GM19452 (cell line): Measurements from ENCODE around the gene TYR.
"Not testable (repeated sequence)": the region's sequence is repeated elsewhere in the genome, so short reads cannot be mapped to it uniquely, and the experiment has no call there.

ENCODE experiments used
- ATAC-seq: cut with Tn5 transposase; IDR thresholded peaks from one replicate; pipeline ENCODE4 v1.9.1; 2021; ENCODE audit not compliant: unreplicated experiment

Gene TYR

DNA sequence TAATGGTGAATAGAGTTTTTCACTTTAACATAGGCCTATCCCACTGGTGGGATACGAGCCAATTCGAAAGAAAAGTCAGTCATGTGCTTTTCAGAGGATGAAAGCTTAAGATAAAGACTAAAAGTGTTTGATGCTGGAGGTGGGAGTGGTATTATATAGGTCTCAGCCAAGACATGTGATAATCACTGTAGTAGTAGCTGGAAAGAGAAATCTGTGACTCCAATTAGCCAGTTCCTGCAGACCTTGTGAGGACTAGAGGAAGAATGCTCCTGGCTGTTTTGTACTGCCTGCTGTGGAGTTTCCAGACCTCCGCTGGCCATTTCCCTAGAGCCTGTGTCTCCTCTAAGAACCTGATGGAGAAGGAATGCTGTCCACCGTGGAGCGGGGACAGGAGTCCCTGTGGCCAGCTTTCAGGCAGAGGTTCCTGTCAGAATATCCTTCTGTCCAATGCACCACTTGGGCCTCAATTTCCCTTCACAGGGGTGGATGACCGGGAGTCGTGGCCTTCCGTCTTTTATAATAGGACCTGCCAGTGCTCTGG lies at the start of gene TYR:
Gene TYR (plus strand): TSS at position 185 of the 541 bp plus-strand sequence. CDS start 79 bp downstream, at position 264.
- no peak for ATAC-seq

DNA sequence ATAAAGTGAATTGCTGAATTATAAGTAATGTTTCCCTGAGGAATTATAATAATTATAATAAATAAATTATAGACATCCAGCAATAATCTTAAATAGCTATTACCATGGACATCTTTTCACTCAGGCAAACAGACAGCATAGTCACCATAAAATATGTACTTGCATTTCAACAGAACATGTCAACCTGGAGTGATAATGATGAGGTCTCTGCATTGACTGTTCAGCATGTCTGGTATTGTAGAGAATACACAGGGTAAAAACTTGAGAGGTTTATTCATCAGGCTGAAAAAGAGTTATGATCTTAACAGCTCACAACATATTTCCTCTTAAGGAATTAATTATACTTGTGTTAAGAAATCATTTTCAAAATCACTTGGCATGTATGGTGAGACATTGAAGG lies 41.1 kb upstream of the TYR start:
- ATAC-seq, result no peak

- ATAC-seq, result no peak
Measured at GRCh38 chr11:89147229-89147628, 30.4 kb upstream of the TYR start.

DNA sequence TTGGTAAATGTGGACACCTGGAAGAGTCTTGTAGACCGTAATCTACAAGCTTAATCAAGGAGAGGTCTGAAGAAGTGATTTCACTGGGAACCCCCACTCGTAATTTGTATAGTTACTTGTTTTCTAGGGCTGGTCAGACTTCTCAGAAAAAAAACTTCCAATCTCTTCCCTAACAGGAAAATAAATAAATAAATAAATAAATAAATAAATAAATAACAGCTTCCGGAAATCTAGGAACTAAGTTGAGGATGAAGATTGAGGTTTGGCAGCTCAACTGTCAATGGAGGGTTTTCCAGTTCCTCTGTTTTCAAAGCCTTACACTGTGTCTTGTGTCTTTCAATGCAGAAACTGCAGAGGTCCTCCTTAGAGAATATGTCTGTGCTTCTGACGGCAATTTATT lies 17.7 kb upstream of the TYR start:
- ATAC-seq, result no peak

DNA sequence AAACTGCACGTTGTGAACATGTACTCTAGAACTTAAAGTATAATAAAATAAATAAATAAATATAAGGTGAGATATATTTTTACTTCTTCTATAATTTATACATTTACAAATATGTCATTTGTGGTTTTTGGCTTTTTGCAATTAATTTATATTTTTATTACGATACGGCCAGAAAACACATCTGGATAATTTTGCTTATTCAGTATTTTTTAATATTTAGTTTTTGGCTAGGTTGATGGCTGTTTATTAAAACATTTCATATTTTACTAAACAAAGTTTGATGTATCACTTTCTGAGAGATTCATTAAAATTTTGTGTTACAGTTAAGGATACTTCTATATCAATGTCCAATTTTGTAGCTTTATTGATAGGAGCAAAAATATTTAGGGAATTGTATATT lies 15.7 kb upstream of the TYR start:
- ATAC-seq, result no peak

- ATAC-seq, result no peak
Measured at GRCh38 chr11:89163686-89164085, 14.0 kb upstream of the TYR start.

- ATAC-seq, result no peak
Measured at GRCh38 chr11:89168396-89168795, 9.3 kb upstream of the TYR start.

- no peak for ATAC-seq
Measured at GRCh38 chr11:89175796-89176195, 1.9 kb upstream of the TYR start.

GRCh38 chr11:89176938-89177337 lies 737 bp upstream of the TYR start:
- no peak for ATAC-seq

GRCh38 chr11:89181111-89181510 lies 3.4 kb downstream of the TYR start:
- ATAC-seq, result no peak

DNA sequence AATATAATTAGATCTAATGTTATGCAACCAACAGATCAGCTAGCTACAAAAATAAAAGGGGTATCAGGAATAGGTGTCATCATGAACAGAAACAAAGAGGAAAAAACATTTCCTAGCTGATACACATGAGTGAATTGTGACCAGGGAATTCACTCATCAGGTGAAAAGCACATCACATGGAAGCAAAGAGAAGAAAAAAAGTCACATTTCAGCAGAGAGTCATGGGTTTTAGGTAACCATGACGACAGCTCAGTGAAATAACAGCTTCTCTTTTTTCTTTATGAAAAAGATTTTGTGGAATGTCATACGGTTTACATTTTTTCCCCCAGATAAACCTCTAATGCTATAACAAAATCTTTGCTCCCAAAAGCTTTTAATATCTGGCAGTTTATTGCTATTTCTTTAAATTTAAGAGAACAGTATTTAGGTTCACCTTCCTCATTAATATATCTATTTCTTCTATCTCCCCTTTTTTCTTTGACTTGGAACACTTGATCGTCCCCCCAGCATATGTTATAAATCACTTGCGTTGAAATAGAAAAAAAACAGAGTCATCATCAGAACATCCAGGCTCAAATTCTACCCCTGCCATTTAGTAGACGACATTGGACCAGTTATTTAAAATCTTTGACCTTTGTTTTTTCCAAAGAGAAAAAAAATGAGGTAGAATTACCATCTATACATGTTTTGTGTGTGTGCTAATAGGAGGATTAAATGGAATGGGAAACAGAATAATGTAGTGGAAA lies 5.3 kb downstream of the TYR start:
- no peak for ATAC-seq

DNA sequence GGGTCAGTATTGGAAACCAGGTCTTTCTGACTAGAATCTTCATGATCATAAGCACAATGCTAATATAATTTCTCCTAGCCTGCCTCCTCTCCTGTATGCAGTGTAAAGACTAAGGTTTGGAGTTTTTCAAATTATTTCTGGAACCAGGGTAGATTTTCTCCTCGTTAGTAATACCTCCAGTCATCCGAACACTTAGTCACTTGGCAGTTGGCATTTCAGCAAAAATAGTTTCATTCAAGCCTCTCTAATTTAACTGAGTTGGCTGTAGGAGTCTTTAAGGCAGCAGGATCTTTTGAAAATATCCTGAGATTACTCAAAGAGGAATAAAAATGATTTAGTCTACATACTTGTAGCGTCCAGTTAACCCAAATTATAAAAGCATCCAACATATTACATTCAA lies 6.3 kb downstream of the TYR start:
- ATAC-seq, result no peak

DNA sequence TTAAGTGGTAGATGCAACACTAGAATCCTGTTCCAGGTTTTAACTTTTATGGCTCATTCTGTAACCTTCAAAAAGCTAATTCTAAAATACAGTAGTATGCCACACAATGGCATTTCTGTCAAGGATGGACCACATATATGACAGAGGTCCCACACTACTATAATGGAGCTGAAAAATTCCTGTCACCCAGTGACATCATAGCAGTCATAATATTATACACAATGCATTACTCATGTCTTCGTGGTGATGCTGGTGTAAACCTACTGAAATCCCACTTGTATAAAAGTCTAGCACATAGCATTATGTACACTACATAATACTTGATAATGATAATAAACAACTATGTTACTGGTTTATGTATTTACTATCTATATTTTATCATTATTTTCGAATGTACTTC lies 12.1 kb downstream of the TYR start:
- no peak for ATAC-seq

DNA sequence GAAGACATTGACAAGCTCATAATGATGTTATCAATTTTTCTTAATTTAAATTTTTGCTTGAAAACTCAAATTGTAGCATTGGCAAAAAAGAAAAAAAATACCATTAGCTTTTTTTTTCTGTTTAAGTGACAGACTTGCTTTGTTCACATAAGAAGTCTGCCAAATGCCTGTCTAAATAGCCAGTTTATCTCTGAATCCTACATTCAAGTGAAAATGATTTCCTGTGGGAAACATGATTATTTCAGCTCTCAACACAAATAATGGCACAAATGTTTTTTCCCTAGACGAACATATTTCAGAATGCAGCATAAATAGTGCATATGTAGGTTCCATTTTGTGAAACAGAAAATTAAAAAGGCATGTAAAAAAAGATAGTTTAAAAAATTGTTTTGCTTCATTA lies 23.5 kb downstream of the TYR start:
- no peak for ATAC-seq

GRCh38 chr11:89203814-89204213 lies 26.1 kb downstream of the TYR start:
- no peak for ATAC-seq

GRCh38 chr11:89205378-89205777 lies 27.7 kb downstream of the TYR start:
- no peak for ATAC-seq

DNA sequence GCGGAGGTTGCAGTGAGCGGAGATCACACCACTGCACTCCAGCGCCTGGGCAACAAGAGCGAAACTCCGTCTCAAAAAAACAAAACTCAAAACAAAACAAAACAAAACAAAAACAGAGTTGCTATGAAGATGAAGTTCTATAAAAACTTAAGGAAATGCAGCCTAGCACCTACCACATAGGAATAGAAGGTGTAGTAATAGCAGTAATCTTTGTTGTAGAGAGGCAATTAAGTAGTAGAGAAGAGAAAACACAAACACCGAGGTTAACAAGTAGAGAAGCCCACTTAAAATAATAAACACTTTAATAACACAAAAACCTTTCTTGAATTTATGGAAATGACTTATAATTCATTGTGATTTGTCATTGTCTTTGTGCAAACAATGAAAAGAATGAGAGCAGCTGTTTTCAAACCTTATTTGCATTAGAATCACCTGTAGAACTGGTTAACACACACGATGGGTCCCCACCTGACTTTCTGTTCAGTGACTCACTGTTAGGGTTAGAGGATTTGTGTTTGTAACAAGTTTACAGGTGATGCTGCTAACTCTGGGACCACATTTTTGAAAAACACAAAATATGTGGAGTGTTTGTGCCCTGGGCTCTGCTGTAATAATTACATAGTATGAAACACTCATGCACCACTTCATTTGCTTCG lies 43.1 kb downstream of the TYR start:
- ATAC-seq, result no peak

DNA sequence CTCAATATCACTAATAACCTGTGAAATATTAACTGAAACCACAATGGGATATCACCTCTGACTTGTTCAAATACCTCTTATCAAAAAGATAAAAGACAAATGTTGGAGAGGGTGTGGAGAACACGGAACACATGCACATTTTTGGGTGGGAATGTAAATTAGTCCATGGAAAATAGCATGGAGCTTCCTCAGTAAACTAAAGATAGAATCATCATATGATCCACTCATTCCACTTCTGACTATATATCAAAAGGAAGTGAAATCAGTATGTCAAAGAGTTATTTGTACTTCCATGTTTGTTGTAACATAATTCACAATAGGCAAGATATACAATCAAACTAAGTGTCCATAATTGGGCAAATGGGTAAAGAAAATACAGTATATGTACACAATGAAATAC lies 57.4 kb downstream of the TYR start:
- ATAC-seq, result no peak

DNA sequence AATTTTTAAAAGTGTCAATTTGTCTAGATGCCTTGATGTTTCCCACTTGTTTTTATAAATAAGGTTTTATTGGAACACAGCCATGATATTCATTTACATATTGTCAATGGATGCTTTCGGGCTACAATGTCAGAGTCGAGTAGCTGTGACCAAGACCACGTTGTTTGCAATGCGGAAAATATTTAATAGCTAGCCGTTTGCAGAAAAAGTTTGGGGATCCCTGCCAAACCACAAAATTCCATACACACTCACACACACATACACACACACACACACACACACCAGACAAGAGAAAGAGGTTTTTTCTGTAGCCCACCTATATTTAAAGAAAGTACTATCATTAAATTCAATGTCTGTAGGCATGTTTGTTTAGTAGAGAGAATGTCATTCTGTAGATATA lies 58.3 kb downstream of the TYR start:
- ATAC-seq, result no peak

GRCh38 chr11:89247007-89247406 lies 69.3 kb downstream of the TYR start:
- ATAC-seq, result not testable (repeated sequence)

DNA sequence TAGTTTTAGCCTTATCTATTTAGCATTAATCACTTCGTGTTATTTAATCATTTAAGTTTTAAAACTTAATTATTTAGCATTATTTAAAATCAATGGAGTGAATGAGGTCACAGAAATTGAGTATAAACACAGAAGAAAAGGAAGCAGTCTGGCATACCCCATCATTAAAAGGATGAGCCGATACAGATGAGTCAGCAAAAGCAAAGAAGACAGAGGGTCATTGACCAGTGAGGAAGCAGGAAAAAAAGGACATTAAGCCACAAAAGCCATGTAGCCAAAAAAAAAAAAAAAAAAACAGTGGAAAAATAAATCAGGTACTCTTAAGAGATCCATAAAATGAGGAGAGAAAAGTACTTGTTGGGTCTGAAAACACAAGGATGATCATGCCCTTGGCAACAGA lies 71.5 kb downstream of the TYR start:
- ATAC-seq, result no peak

DNA sequence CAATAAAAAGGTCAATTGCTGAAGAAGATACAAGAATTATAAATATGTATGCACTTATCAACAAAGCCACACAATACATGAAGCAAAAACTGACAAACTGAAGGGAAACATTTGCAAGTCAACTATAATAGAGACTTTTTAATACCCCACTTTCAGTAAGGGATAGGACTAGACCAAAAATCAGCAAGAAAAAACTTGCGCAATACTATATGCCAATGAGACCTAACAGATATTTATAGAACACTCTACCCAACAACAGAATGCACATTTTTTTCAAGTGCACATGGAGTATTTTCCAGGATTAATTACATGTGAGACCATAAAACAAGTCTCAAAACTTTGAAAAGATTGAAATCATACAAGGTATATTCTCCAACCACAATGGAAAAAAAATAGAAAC lies 83.8 kb downstream of the TYR start:
- ATAC-seq, result not testable (repeated sequence)
